ENCODE results near the gene PSMD1.
"Not testable (repeated sequence)": the region's sequence is repeated elsewhere in the genome, so short reads cannot be mapped to it uniquely, and the experiment has no call there.

Gene PSMD1

DNA sequence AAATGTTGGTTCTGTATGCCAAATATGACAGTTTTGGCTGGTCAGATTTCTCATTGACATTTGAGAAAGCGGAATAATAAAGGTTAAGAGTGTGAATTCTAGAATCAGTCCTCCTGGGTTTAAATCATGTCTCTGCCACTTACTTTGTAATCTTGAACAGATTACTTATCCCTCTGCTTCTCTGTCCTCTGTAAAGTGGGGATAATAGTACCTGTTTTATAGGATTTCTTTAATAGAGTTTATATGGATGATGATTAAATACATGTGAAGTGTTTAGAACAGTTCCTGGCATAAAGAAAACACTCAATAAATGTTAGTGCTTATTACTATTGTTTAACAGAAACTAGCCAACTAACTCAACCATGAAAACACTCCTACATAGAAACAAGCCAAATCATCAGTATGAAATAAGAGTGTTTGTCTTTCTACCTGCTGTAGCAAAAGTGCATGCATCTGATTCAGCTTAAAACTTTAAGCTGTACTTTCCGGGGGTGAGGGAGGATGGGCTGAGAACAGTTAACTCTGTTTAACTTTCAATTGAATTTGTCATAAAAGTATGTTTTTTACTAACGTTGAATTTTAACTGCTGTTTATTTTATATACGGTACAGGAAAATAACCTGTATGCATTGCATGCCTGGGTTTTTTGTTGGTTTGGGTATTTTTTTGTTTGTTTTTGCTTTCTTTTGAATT, 61.4 kb downstream of the PSMD1 start:
- no peak for DNase-seq

DNA sequence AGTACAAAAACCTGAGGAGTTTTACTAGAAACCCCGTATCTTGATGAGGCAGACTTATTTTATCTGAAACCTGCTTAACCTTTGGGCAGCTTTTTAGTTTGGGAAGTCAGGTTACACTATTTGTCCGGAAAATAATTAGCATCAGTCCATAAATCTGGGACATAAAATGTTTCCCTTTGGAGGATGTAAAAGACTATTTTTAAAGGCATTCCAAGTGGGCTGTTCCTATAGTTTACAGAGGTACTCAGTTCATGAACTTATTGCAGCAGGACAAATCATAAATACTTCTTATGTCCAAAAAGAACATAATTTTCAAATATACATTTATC, 61.9 kb downstream of the PSMD1 start:
- DNase-seq, result no peak

DNA sequence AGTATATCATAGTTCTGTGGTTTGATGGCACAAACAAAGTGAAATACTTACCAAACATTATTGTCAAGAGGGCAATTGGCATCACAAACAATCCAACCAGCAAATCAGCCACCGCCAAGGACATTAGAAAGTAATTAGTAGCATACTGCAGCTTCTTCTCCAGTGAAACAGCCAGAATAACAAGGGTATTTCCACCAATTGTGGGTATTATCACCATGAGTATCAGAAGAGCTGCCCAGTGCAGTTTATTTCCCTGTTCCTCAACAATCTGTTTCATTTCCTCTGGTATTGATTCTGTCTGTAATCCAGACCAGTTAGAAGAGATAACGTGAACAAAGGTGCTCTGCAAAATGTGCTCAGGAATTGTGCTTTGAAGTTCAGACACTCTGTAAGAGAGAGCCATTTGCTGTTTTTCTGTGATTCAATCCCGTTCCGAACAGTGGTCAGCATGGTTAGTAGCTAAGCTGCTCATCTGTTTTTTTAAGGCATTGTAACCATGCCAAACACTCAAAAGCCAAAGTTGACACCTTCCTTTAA, 66.8 kb downstream of the PSMD1 start:
- DNase-seq, result no peak

DNA sequence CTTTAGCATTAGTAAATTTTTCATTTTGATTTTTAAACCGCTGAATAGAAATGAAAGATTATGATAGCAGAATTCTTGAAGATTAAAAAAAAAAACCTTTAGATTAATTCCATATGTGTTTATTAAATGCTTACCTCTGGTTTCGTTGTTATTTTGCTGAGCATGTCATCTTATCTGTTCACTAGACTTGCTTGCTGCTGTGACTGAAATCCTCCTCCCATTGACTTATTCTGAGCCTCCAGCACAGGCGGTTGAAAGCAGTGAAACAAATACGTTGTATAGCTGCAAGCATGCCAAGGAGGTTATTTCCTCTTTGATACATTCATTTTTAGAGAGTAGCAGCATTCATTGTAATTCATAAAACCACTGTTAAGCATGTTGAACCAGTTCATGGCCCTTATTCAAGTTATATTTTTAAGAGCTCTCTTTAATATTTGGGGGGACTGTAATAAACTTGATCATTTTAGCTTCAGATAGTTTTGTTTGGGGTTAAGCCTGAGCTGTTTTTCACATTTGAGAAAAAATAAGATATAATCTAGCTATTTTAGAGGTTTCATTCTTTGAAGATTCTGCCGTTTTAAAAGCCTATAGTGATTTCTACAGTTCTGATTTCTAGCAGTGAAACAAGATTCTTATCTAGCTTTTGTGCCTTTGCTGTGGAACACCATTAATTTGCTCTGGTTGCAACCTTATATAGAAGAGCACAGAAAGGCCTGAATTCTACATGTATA, 68.3 kb downstream of the PSMD1 start, which contains the start of gene HTR2B:
HTR2B (minus strand) TSS at position 205 of the 731 bp plus-strand sequence. CDS start 1,278 bp downstream, outside the sequence.
- no peak for DNase-seq

DNA sequence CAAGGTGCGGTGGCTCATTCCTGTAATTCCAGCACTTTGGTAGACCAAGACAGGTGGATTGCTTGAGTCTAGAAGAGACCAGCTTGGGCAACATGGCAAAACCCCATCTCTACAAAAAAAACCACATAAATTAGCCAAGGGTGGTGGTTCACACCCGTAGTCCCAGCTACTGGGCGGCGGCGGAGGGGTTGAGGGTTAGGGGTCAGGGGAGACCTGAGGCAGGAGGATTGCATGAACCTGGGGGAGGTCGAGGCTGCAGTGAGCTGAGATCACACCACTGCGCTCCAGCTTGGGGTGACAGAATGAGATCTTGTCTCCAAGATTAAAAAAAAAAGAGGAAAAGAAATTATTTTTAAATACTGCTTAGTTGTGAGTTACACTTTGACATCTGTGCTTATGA, 69.5 kb downstream of the PSMD1 start:
- no peak for DNase-seq

DNA sequence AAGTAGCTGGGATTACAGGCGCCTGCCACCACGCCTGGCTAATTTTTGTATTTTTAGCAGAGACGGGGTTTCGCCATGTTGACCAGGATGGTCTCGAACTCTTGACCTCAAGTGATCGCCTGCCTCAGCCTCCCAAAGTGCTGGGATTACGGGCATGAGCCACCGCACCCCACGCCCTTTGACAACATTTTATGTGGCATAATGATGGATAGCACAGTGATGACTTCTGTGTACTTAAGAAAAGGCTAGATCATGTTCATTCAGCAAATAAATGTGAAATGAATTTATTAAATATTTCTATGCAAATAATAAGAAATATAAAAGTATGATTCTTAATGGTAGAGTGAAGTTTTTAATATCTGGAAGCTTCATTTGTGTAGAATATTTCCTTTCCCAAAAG, 70.8 kb downstream of the PSMD1 start:
- DNase-seq, result no peak

- DNase-seq, result no peak
These were observed 71.3 kb downstream of the PSMD1 start for GRCh38 chr2:231127936-231128335.

- DNase-seq, result no peak
These were observed 71.9 kb downstream of the PSMD1 start for GRCh38 chr2:231128541-231128940.

DNA sequence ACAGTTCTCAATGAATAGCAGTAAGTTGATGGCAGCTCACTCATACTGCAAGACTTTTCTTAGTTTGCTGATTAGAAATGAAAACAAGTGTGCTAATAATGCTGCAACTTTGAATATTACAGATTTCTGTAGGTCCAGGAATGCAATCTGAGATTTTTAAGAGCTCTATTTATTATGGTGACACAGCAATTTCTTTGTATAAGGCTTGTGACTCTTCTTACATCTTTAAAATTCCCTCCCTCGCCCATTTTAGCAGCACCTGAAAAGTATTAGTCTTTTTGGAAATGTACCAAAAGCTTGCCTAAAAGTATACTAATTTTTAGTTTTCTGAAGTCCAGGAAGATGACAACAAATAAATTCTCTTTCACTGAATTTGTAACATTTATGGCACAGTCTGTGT, 72.5 kb downstream of the PSMD1 start:
- DNase-seq, result no peak

DNA sequence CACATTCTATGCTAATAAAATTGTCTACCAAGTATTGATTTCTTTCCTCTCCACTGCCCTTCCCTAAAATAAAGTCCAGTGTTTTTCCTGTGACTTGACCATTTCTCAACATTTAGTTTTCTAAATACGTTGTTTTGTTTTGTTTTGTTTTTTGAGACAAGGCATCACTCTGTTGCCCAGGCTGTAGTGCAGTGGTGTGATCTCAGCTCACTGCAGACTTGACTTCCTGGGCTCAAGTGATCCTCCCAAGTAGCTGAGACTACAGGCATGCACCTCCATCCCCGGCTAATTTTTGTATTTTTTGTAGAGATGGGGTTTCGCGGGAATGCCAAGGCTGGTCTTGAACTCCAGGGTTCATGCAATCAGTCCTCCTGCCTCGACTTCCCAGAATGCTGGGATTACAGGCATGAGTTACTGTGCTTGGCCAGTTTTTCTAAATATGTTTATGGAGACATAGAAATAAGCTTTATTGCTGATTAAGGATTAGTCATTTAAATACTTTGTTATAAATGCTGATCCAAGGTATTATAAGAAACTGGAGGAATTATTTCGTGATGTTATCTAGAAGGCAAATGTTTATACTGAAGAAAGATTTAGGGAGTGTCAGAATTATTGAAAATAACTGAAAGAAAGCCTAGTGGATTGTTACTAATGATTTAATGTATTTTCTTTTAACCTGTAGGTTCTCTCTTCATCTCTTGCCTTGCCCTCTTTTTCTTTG, 73.8 kb downstream of the PSMD1 start:
- no peak for DNase-seq

GRCh38 chr2:231132129-231132528, 75.5 kb downstream of the PSMD1 start:
- DNase-seq, result no peak

GRCh38 chr2:231133365-231134099, 76.9 kb downstream of the PSMD1 start:
- no peak for DNase-seq

DNA sequence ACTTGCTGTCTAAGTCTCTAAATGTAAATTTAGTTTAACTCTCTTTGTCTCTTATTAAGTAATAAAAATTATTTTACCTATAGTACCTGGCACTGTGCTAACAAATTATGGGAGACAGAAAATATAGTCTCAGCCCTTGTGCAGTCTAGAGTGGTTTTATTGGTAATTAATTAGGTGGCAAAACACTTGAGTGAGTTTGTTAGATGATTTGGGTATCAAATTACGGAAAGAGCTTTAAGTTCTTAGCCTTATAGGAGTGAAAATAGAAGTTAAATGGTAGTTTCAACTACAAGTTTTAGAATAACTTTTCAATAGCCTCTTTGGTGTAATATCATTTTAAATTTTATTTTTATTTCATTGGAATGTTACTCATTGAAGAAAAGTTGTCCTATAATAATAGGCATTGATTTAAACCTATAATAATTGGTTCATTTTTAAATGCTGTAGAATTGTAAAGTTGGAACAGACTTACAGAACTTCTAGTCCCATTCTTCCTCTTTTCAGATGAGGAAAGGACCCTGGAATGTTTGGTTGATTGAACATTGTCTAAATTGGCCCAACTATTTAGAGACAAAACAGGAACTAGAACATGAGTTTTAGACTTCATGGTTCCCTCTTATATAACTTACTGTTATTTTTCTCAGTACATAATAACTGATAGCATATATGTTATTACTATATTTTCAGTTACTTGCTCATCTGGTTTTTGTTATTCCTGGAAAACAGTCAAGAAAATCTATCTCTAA, 78.4 kb downstream of the PSMD1 start:
- DNase-seq, result peak; percentile 6 to 17

DNA sequence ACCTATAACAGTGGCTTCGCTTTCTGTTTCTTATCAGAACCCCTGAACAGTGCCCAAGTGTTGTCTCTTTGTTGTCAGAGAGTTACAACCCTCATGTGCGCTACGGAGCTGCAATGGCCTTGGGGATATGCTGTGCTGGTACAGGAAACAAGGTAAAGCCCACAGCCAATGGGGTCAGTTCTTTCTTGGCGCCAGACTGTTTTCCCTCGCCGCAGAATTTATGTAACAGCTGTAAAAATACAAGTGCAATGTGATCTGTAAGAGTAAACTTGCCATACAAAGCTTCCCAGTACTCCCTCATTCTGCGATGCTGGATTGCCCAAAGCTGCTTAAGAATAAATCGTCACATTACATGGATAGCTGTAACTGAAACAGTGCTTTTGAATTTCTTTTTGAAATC, 82.0 kb downstream of the PSMD1 start:
- no peak for DNase-seq

DNA sequence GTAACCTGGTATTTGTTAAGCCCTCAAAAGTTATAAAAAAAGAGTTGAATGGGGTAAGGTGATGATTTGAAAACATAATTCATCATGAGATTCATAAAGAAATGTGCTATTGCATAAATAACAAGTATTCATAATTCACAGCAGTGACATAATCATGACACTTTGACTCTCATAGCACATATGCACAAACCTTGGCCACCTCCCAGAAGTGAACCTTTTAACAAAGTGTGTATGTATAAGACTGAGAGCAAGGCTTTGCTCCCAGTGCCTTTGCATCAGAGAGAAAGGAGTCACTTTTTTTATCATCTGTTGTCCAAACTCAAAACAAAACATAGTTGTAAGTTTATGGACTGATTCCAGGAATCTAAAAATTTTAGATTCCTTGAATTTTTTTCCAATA, 83.1 kb downstream of the PSMD1 start:
- no peak for DNase-seq

DNA sequence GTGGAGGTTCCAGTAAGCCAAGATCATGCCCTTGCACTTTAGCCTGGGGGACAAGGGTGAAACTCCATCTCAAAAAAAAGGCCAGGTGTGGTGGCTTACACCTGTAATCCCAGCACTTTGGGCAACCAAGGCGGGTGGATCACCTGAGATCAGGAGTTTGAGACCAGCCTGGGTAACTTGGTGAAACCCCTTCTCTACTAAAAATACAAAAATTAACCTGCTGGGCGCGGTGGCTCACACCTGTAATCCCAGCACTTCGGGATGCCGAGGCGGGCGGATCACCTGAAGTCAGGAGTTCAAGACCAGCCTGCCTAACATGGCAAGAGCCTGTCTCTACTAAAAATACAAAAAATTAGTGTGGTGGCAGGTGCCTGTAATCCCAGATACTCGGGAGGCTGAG, 84.1 kb downstream of the PSMD1 start:
- not testable (repeated sequence) for DNase-seq

- DNase-seq, result no peak
These were observed 88.2 kb downstream of the PSMD1 start for GRCh38 chr2:231144896-231145295.

DNA sequence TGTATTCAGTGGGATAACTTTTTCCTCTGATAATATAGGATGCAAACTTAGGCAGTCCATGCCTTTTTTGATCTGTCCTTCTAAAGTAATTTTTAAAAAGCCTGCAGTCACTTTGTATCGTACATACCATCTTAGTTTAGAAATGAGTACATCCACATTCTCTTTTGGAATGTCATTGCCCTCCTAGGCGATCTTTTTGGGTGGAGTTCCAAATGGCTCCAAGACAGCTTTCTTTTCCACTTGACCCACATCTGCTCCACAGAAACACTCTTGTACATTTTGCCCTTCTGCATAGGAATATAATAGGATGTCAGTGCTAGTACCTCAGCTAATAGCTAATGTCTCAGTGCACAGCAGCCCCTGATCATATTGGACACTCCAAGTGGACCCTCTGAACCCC, 90.0 kb downstream of the PSMD1 start:
- no peak for DNase-seq

- no peak for DNase-seq
These were observed 96.3 kb downstream of the PSMD1 start for GRCh38 chr2:231152800-231153557.

- DNase-seq, result no peak
These were observed 102.6 kb downstream of the PSMD1 start for GRCh38 chr2:231159306-231159705.

GRCh38 chr2:231160701-231161100, 104.0 kb downstream of the PSMD1 start:
- no peak for DNase-seq
